ENCODE measurements around the gene OLFML1. TPM values are rescaled to one million over a fixed set of nuclear protein-coding genes. Genes with fewer than 3 reads are reported as not detected.

Gene OLFML1
- total and polyA plus RNA-seq, 10 of the 15 experiments (the other 5 are each of a cell fraction or from before 2014, with no cell fraction given): 0.04 to 0.71 (median 0.21) TPM; not detected in 6

- TF ChIP-seq PRDM15 (CRISPR knock-in tag; IDR thresholded peaks at IDR 0.05) (no peak), REST (IDR thresholded peaks at IDR 0.05; ENCODE audit: low read depth, low read length) (no peak), HDAC2 (IDR thresholded peaks at IDR 0.05) (no peak), RB1 (IDR thresholded peaks at IDR 0.05; ENCODE audit: borderline replicate concordance) (no peak), IRF3 (IDR thresholded peaks at IDR 0.05) (no peak), RFX5 (IDR thresholded peaks at IDR 0.05; ENCODE audit: low read depth, low read length) (no peak)
These were observed 34.5 kb upstream of the OLFML1 start (continued) for GRCh38 chr11:7450836-7451235.
